HepG2 (cell line): ENCODE measurements around the gene CDK11B. TPM values are rescaled to one million over a fixed set of nuclear protein-coding genes. Genes with fewer than 3 reads are reported as not detected.

Source experiments
- AGO1 ChIP-seq: fragments of 200-400 bp; formaldehyde crosslinking; IDR thresholded peaks from 2 replicates; pipeline ENCODE4 v1.6.1; 2017; ENCODE audit warnings: mild to moderate bottlenecking, low read depth, low read length, moderate library complexity; ENCODE audit not compliant: poor library complexity, severe bottlenecking
- ATF1 ChIP-seq: IDR thresholded peaks from 2 replicates; pipeline ENCODE4 v1.6.1; 2016; ENCODE audit warnings: mild to moderate bottlenecking, control low read depth
- CBX1 ChIP-seq: IDR thresholded peaks from one replicate; pipeline ENCODE4 v1.6.1; 2016; ENCODE audit warnings: antibody characterized with exemption, low read depth
- CBX2 ChIP-seq, 2 experiments: fragments of 200-600 bp in 1 of 2; sonication (generic); formaldehyde crosslinking in 1 of 2; IDR thresholded peaks; 2 replicates each; pipeline versions ENCODE4 v1.7.0 to v1.8.1; 2018 to 2022; ENCODE audit warnings: low read depth in 2 of 2, low read length in 1 of 2, mild to moderate bottlenecking in 1 of 2, missing genetic modification reagents in 1 of 2
- DMAP1 ChIP-seq: IDR thresholded peaks from 2 replicates; pipeline ENCODE4 v1.6.1; 2016
- ETV5 ChIP-seq: IDR thresholded peaks from 2 replicates; pipeline ENCODE4 v1.6.1; 2018; ENCODE audit warnings: missing biosample characterization, missing genetic modification reagents, inconsistent platforms, borderline replicate concordance
- EZH2 ChIP-seq: conservative IDR thresholded peaks from 2 replicates; pipeline ENCODE4 v1.6.1; 2012; ENCODE audit warnings: mild to moderate bottlenecking, low read depth, low read length, moderate library complexity
- FIP1L1 ChIP-seq: fragments of 200-400 bp; formaldehyde crosslinking; IDR thresholded peaks from 2 replicates; pipeline ENCODE4 v1.6.1; 2018; ENCODE audit warnings: low read depth, mild to moderate bottlenecking, low read length, moderate library complexity, borderline replicate concordance; ENCODE audit not compliant: insufficient read depth
- FOXP1 ChIP-seq, 2 experiments: fragments of 450-650 bp in 1 of 2; IDR thresholded peaks; 2 replicates each; pipeline ENCODE4 v1.6.1; 2017 to 2018; ENCODE audit warnings: antibody characterized with exemption in 1 of 2
- HOMEZ ChIP-seq: IDR thresholded peaks from 2 replicates; pipeline ENCODE4 v1.6.1; 2016; ENCODE audit warnings: low read depth
- HOXA5 ChIP-seq: sonication (generic); formaldehyde crosslinking; IDR thresholded peaks from 2 replicates; pipeline ENCODE4 v1.4.0; 2020; ENCODE audit warnings: missing genetic modification reagents
- KLF16 ChIP-seq, 2 experiments: sonication (generic) in 1 of 2; formaldehyde crosslinking in 1 of 2; IDR thresholded peaks; 2 replicates each; pipeline versions ENCODE4 v1.6.1 to v1.8.0; 2016 to 2023; ENCODE audit warnings: missing genetic modification reagents in 2 of 2, missing compliant biosample characterization in 1 of 2
- NFIB ChIP-seq: sonication (generic); formaldehyde crosslinking; IDR thresholded peaks from 2 replicates; pipeline ENCODE4 v1.9.0; 2021; ENCODE audit warnings: missing genetic modification reagents, mild to moderate bottlenecking, borderline replicate concordance
- PRMT3 ChIP-seq: sonication (generic); formaldehyde crosslinking; IDR thresholded peaks from 2 replicates; pipeline ENCODE4 v1.8.1; 2022; ENCODE audit warnings: low read depth, mild to moderate bottlenecking, moderate library complexity, missing genetic modification reagents, borderline replicate concordance
- PTBP1 ChIP-seq: fragments of 200-400 bp; formaldehyde crosslinking; IDR thresholded peaks from 2 replicates; pipeline ENCODE4 v1.6.1; 2018; ENCODE audit warnings: low read length, low read depth; ENCODE audit not compliant: poor library complexity, severe bottlenecking
- RAD51 ChIP-seq: fragments of 450-650 bp; IDR thresholded peaks from 2 replicates; pipeline ENCODE4 v1.6.1; 2016; ENCODE audit warnings: borderline replicate concordance
- TBX2 ChIP-seq: sonication (generic); formaldehyde crosslinking; IDR thresholded peaks from 2 replicates; pipeline ENCODE4 v1.5.0; 2020; ENCODE audit warnings: missing genetic modification reagents, mild to moderate bottlenecking, borderline replicate concordance
- TFE3 ChIP-seq: IDR thresholded peaks from 2 replicates; pipeline ENCODE4 v1.6.1; 2016
- ZBTB1 ChIP-seq: sonication (generic); formaldehyde crosslinking; IDR thresholded peaks from 2 replicates; pipeline ENCODE4 v1.4.0; 2020; ENCODE audit warnings: missing genetic modification reagents, borderline replicate concordance
- ZC3H13 ChIP-seq: sonication (generic); formaldehyde crosslinking; IDR thresholded peaks from 2 replicates; pipeline ENCODE4 v1.8.1; 2023; ENCODE audit warnings: mild to moderate bottlenecking, missing genetic modification reagents, moderate library complexity
- ZNF10 ChIP-seq: sonication (generic); formaldehyde crosslinking; IDR thresholded peaks from 2 replicates; pipeline ENCODE4 v1.4.0; 2020; ENCODE audit warnings: mild to moderate bottlenecking, low read depth, missing genetic modification reagents, borderline replicate concordance
- ZNF432 ChIP-seq: sonication (generic); formaldehyde crosslinking; IDR thresholded peaks from 2 replicates; pipeline ENCODE4 v1.5.0; 2020; ENCODE audit warnings: missing genetic modification reagents, mild to moderate bottlenecking, borderline replicate concordance
- polyA plus RNA-seq, 8 experiments: library from polyadenylated mRNA; depleted of rRNA in 3 of 8; stranded (reverse) in 7 of 8; unstranded in 1 of 8; fragments of >200 nt; fragmentation: Illumina TruSeq in 4 of 8; extraction: Trizol in 4 of 8; gene quantifications; 2 replicates each; pipeline versions ENCODE4 v1.2.1 to v1.2.3, GENCODE V29; 2011 to 2016; ENCODE audit warnings: low read depth in 4 of 8, missing spikeins in 1 of 8, mixed read lengths in 1 of 8; ENCODE audit not compliant: insufficient read depth in 1 of 8
- total RNA-seq, 5 experiments: library from RNA; depleted of rRNA; stranded (reverse); fragments of >200 nt; fragmentation: Illumina TruSeq; extraction: Trizol; gene quantifications; 2 replicates each; pipeline ENCODE4 v1.2.3, GENCODE V29; 2016; ENCODE audit warnings: low read depth in 1 of 5
- TF ChIP-seq, protein P1 (sequence below): sonication (generic); IDR thresholded peaks from 2 replicates; pipeline ENCODE4 v1.6.1; 2016; ENCODE audit warnings: low read depth, borderline replicate concordance
- TF ChIP-seq, protein P2 (sequence below): sonication (generic); formaldehyde crosslinking; IDR thresholded peaks from 2 replicates; pipeline ENCODE4 v1.9.0; 2022; ENCODE audit warnings: missing genetic modification reagents, mild to moderate bottlenecking, borderline replicate concordance

Gene CDK11B
- total and polyA plus RNA-seq, 2 of the 13 experiments (the other 11 are each of a cell fraction or from before 2014, with no cell fraction given): 3.6 to 15.1 TPM

DNA sequence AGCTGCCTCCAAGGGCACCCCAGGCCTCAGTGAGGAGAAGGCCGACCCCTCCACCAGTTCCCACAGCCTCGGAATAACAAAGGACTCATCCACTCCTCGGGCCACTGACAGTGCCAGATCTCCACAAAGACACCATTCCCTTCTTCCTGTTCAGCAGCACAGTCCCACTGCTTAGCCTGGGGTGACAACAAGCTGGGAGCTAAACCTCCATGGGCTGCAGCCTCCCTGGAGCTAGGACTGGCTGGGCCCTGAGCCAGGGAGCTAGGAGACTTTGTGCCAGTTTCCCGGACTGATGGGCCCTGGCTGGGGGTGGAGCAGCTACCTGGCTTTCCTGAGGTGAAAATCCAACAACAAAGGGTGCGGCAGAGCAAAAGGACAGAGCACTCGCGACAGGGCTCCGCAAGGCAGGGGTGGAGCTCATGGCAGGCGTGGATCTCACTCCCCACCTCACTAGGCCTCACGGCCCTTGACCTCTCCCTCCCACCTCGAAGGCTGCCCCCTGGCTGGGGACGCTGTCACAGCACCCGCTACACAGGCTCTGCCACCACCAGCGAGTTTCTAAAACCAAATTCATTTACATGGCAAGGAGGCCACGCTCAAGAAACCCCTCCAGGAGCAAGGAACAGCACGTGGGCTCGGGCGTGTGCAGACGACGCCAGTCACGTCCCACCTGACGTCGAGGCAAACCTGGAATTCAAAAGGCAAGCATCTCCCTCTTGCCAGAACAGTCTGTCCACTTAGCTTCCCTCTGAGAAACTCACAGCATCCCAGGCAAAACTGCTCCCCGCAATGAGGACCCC lies 20.0 kb upstream of the CDK11B start (continued):
- TF ChIP-seq FOXP1 (IDR thresholded peaks at IDR 0.05): no peak
- TF ChIP-seq FOXP1 (CRISPR knock-in tag; IDR thresholded peaks at IDR 0.05): no peak; the same call in 1 of the 2 replicates
- TF ChIP-seq FIP1L1: no peak
- TF ChIP-seq, protein P1, sequence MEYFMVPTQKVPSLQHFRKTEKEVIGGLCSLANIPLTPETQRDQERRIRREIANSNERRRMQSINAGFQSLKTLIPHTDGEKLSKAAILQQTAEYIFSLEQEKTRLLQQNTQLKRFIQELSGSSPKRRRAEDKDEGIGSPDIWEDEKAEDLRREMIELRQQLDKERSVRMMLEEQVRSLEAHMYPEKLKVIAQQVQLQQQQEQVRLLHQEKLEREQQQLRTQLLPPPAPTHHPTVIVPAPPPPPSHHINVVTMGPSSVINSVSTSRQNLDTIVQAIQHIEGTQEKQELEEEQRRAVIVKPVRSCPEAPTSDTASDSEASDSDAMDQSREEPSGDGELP: no peak
- no peak for TF ChIP-seq RAD51
- TF ChIP-seq ZNF432 (CRISPR knock-in tag): no peak
- peak; percentile 81 for TF ChIP-seq DMAP1
- TF ChIP-seq ZBTB1 (CRISPR knock-in tag): no peak
- 0 out of 2 replicates have a peak, but pooled peaks have one; percentile 20 for TF ChIP-seq TFE3 (CRISPR knock-in tag)
- no peak for TF ChIP-seq HOXA5 (CRISPR knock-in tag)
- TF ChIP-seq, protein P2, sequence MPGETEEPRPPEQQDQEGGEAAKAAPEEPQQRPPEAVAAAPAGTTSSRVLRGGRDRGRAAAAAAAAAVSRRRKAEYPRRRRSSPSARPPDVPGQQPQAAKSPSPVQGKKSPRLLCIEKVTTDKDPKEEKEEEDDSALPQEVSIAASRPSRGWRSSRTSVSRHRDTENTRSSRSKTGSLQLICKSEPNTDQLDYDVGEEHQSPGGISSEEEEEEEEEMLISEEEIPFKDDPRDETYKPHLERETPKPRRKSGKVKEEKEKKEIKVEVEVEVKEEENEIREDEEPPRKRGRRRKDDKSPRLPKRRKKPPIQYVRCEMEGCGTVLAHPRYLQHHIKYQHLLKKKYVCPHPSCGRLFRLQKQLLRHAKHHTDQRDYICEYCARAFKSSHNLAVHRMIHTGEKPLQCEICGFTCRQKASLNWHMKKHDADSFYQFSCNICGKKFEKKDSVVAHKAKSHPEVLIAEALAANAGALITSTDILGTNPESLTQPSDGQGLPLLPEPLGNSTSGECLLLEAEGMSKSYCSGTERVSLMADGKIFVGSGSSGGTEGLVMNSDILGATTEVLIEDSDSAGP (CRISPR knock-in tag): peak; percentile 87
- TF ChIP-seq CBX2 (IDR thresholded peaks at IDR 0.05; ENCODE audit: low read depth, low read length): no peak
- TF ChIP-seq CBX2 (CRISPR knock-in tag; IDR thresholded peaks at IDR 0.05; ENCODE audit: low read depth): no peak
- TF ChIP-seq ETV5 (CRISPR knock-in tag): no peak
- 0 out of 2 replicates have a peak, but pooled peaks have one; percentile 27 for TF ChIP-seq HOMEZ (CRISPR knock-in tag)
- TF ChIP-seq NFIB (CRISPR knock-in tag): no peak
- peak; percentile 89 for TF ChIP-seq TBX2 (CRISPR knock-in tag)
- peak in 1 of 2 experiments; percentile 58; a peak in 2 of 4 replicates for TF ChIP-seq KLF16 (CRISPR knock-in tag; IDR thresholded peaks at IDR 0.05)
- no peak for TF ChIP-seq ZNF10 (CRISPR knock-in tag)
- no peak for TF ChIP-seq ATF1 (CRISPR knock-in tag)
- TF ChIP-seq PTBP1: no peak
- TF ChIP-seq ZC3H13 (CRISPR knock-in tag): 0 out of 2 replicates have a peak, but pooled peaks have one; percentile 49
- no peak for TF ChIP-seq EZH2
- TF ChIP-seq CBX1: no peak
- no peak for TF ChIP-seq AGO1
- no peak for TF ChIP-seq PRMT3
